ENCODE data around the gene PAM16.
A peak's percentile ranks its signal among the peaks of the same experiment; 100 is the strongest.
"Not testable (repeated sequence)": the region's sequence is repeated elsewhere in the genome, so short reads cannot be mapped to it uniquely, and the experiment has no call there.

PAM16 gene

GRCh38 chr16:4350787-4351659 lies at the start of gene PAM16:
Gene PAM16 (minus strand): TSS chr16:4351321. CDS start chr16:4351234, 87 bp downstream.
- H3K4me3 ChIP-seq (ENCODE audit: low read depth, low read length), result peak within 1 kb of the TSS; percentile 87
- H3K79me2 ChIP-seq (ENCODE audit: control insufficient read depth, insufficient read depth, low read length, unreplicated experiment), result peaks cover 35% of the 10 kb centered on the region
- peak within 1 kb of the TSS; percentile 83 for H2AFZ ChIP-seq (ENCODE audit: low read length, unreplicated experiment)
- peaks cover 9% of the 10 kb centered on the region for H3K4me1 ChIP-seq (ENCODE audit: control insufficient read depth, insufficient read depth, low read length, unreplicated experiment)
- H3K27ac ChIP-seq (ENCODE audit: low read depth, low read length), result peak within 1 kb of the TSS; percentile 58
- no peaks in the 10 kb centered on the region for H3K36me3 ChIP-seq (ENCODE audit: insufficient read depth, low read length)
- H3K27me3 ChIP-seq (ENCODE audit: insufficient read depth, low read length), result no peaks in the 10 kb centered on the region

- no peaks in the 10 kb centered on the region for H3K36me3 ChIP-seq (ENCODE audit: insufficient read depth, low read length)
- no peaks in the 10 kb centered on the region for H3K79me2 ChIP-seq (ENCODE audit: control insufficient read depth, insufficient read depth, low read length, unreplicated experiment)
- no peak overlapping the region for H2AFZ ChIP-seq (ENCODE audit: low read length, unreplicated experiment)
- no peaks in the 10 kb centered on the region for H3K27me3 ChIP-seq (ENCODE audit: insufficient read depth, low read length)
- no peak overlapping the region for H3K27ac ChIP-seq (ENCODE audit: low read depth, low read length)
- H3K4me3 ChIP-seq (ENCODE audit: low read depth, low read length), result no peak overlapping the region
- peaks cover 4% of the 10 kb centered on the region for H3K4me1 ChIP-seq (ENCODE audit: control insufficient read depth, insufficient read depth, low read length, unreplicated experiment)
Measured at GRCh38 chr16:4399001-4399730, 48.0 kb upstream of the PAM16 start.

- no peaks in the 10 kb centered on the region for H3K36me3 ChIP-seq (ENCODE audit: insufficient read depth, low read length)
- no peaks in the 10 kb centered on the region for H3K79me2 ChIP-seq (ENCODE audit: control insufficient read depth, insufficient read depth, low read length, unreplicated experiment)
- H3K4me1 ChIP-seq (ENCODE audit: control insufficient read depth, insufficient read depth, low read length, unreplicated experiment), result peaks cover 18% of the 10 kb centered on the region
- no peak overlapping the region for H3K27ac ChIP-seq (ENCODE audit: low read depth, low read length)
- no peak overlapping the region for H2AFZ ChIP-seq (ENCODE audit: low read length, unreplicated experiment)
- H3K27me3 ChIP-seq (ENCODE audit: insufficient read depth, low read length), result no peaks in the 10 kb centered on the region
- no peak overlapping the region for H3K4me3 ChIP-seq (ENCODE audit: low read depth, low read length)
Measured at GRCh38 chr16:4395055-4395726, 44.1 kb upstream of the PAM16 start.

- not testable (repeated sequence) for H3K27ac ChIP-seq (ENCODE audit: low read depth, low read length); H3K79me2 ChIP-seq (ENCODE audit: control insufficient read depth, insufficient read depth, low read length, unreplicated experiment); H2AFZ ChIP-seq (ENCODE audit: low read length, unreplicated experiment); H3K4me3 ChIP-seq (ENCODE audit: low read depth, low read length); H3K36me3 ChIP-seq (ENCODE audit: insufficient read depth, low read length); H3K27me3 ChIP-seq (ENCODE audit: insufficient read depth, low read length)
- H3K4me1 ChIP-seq (ENCODE audit: control insufficient read depth, insufficient read depth, low read length, unreplicated experiment), result peaks cover 25% of the 10 kb centered on the region
Measured at GRCh38 chr16:4393850-4394249, 42.7 kb upstream of the PAM16 start.

- H2AFZ ChIP-seq (ENCODE audit: low read length, unreplicated experiment), result no peak overlapping the region
- H3K4me1 ChIP-seq (ENCODE audit: control insufficient read depth, insufficient read depth, low read length, unreplicated experiment), result peaks cover 32% of the 10 kb centered on the region
- H3K79me2 ChIP-seq (ENCODE audit: control insufficient read depth, insufficient read depth, low read length, unreplicated experiment), result no peaks in the 10 kb centered on the region
- H3K27me3 ChIP-seq (ENCODE audit: insufficient read depth, low read length), result no peaks in the 10 kb centered on the region
- no peak overlapping the region for H3K4me3 ChIP-seq (ENCODE audit: low read depth, low read length)
- H3K36me3 ChIP-seq (ENCODE audit: insufficient read depth, low read length), result no peaks in the 10 kb centered on the region
- peak overlapping the region; percentile 49 for H3K27ac ChIP-seq (ENCODE audit: low read depth, low read length)
Measured at GRCh38 chr16:4393240-4393600, 42.1 kb upstream of the PAM16 start.

GRCh38 chr16:4392382-4393239 lies 41.5 kb upstream of the PAM16 start:
- Histone ChIP-seq H3K4me1 (ENCODE audit: control insufficient read depth, insufficient read depth, low read length, unreplicated experiment) (peaks cover 38% of the 10 kb centered on the region), H3K79me2 (ENCODE audit: control insufficient read depth, insufficient read depth, low read length, unreplicated experiment) (no peaks in the 10 kb centered on the region), H2AFZ (ENCODE audit: low read length, unreplicated experiment) (no peak overlapping the region), H3K27ac (ENCODE audit: low read depth, low read length) (peak overlapping the region; percentile 49), H3K36me3 (ENCODE audit: insufficient read depth, low read length) (no peaks in the 10 kb centered on the region), H3K27me3 (ENCODE audit: insufficient read depth, low read length) (no peaks in the 10 kb centered on the region), H3K4me3 (ENCODE audit: low read depth, low read length) (no peak overlapping the region; the same call in 1 of the 2 replicates)

GRCh38 chr16:4391631-4392381 lies 40.7 kb upstream of the PAM16 start:
- no peak overlapping the region for H3K4me3 ChIP-seq (ENCODE audit: low read depth, low read length)
- no peaks in the 10 kb centered on the region for H3K79me2 ChIP-seq (ENCODE audit: control insufficient read depth, insufficient read depth, low read length, unreplicated experiment)
- H3K27ac ChIP-seq (ENCODE audit: low read depth, low read length), result peak overlapping the region; percentile 49
- H3K27me3 ChIP-seq (ENCODE audit: insufficient read depth, low read length), result no peaks in the 10 kb centered on the region
- peaks cover 46% of the 10 kb centered on the region for H3K4me1 ChIP-seq (ENCODE audit: control insufficient read depth, insufficient read depth, low read length, unreplicated experiment)
- H3K36me3 ChIP-seq (ENCODE audit: insufficient read depth, low read length), result no peaks in the 10 kb centered on the region
- H2AFZ ChIP-seq (ENCODE audit: low read length, unreplicated experiment), result no peak overlapping the region

- Histone ChIP-seq H3K27ac (ENCODE audit: low read depth, low read length) (no peak overlapping the region), H3K79me2 (ENCODE audit: control insufficient read depth, insufficient read depth, low read length, unreplicated experiment) (no peaks in the 10 kb centered on the region), H3K36me3 (ENCODE audit: insufficient read depth, low read length) (no peaks in the 10 kb centered on the region), H3K4me1 (ENCODE audit: control insufficient read depth, insufficient read depth, low read length, unreplicated experiment) (peaks cover 58% of the 10 kb centered on the region), H3K27me3 (ENCODE audit: insufficient read depth, low read length) (no peaks in the 10 kb centered on the region), H2AFZ (ENCODE audit: low read length, unreplicated experiment) (no peak overlapping the region), H3K4me3 (ENCODE audit: low read depth, low read length) (no peak overlapping the region)
Measured at GRCh38 chr16:4390266-4391260, 39.4 kb upstream of the PAM16 start.
